DMS79 treated with DMSO at 0.1 percent for 48 hours (cell line): Measurements from ENCODE around the gene NBEAL1.
"Not testable (repeated sequence)": the region's sequence is repeated elsewhere in the genome, so short reads cannot be mapped to it uniquely, and the experiment has no call there.

Experiments used
- DNase-seq: peaks from one replicate; lab custom pipeline; 2025; lab: John Stamatoyannopoulos, UW

Gene NBEAL1

DNA sequence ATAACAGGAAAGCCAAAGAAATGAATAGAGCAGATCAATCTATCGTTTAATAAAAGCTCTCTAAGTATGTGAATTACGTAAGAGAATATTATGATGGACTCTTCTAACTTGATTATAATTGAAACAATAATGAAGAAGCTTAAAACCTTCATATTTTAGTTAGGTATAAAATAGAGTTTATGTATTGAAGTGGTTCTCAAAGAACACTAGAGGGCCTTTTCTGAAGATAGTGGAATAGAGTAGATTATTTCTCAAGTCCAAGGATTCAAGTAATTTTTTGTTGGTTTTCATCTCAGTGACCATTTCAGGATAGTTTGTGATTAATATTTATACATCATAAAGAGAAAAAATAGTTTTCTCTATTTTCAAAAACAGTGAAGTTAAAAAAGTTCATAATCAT is 97.7 kb downstream of the NBEAL1 start:
- no peak for DNase-seq

DNA sequence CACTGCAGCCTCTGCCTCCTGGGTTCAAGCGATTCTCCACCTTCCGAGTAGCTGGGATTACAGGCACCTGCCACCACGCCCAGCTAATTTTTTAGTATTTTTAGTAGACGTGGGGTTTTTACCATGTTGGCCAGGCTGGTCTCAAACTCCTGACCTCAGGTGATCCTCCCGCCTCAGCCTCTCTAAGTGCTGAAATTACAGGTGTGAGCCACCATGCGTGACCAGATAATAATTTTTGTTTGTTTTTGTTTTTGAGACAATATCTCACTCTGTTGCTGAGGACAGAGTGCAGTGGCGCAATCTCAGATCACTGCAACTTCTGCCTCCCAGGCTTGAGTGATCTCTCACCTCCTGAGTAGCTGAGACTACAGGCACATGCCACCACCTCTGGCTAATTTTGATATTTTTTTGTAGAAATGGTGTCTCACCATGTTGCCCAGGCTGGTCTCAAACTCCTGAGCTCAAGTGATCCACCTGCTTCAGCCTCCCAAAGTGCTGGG is 100.6 kb downstream of the NBEAL1 start:
- DNase-seq: not testable (repeated sequence)

DNA sequence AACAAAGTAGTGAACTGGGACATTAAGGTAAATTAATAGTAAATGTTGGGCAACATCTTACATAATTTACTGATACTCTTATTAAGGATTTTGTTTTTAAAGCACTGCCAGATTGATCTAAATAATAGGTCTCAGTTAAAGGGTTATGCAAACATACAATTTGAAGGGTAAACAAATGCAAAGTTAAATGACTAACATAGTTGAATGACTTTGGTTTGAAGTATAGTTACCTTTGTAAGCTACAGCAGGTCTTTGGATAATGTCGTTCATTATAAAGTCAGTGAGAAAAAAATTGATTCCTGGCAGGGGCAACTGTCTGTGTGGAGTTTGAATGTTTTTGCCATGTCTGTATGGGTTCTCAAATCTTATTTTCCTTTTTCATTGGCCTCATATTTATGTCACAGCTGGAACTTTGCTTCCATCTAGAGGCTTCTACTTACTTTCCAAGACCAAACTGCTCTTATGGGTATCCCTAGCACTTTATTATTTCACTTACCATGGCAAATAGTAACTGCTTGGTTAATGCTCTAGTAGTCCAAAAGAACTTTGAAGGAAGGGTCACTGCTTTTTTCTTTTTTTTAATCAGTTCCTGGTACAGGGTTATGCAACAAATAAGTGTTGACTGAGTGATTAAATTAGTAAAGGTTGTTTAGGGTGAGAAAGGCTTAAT is 107.8 kb downstream of the NBEAL1 start:
- no peak for DNase-seq

DNA sequence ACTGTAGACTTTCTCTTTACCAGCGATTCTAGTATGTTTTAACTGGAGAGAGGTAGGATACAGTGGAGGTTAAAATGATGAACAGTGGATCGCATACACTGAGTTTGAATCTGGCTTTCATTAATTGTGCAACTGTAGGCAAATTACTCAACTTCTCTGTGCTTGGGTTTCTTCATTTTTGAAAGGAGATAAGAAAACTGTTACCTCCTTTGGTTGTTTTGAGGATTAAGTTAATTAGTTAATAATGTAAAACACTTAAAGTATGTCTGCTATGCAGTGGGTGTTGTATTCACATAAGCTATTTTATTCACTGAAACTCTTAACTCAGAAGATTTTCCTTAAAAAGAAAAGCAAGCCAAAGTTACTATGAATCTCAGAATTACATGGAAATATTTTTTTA is 112.3 kb downstream of the NBEAL1 start:
- no peak for DNase-seq

DNA sequence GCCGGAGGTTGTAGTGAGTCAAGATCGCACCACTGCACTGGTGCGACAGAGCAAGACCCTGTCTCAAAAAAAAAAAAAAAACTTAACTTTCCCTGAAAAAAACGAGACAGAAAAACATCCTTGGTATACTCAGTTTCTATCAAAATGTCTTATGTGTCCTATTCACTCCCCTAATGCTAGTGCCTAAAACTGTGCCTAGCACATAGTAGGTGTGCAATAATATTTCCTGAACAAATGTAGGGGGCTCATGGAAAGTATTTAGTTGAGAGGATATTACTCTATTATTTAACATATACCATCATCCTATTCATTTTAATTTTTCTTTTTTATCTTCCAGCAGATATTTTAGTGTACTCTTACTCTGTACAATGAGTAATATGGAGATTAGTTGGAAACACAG is 120.4 kb downstream of the NBEAL1 start:
- DNase-seq: no peak

DNA sequence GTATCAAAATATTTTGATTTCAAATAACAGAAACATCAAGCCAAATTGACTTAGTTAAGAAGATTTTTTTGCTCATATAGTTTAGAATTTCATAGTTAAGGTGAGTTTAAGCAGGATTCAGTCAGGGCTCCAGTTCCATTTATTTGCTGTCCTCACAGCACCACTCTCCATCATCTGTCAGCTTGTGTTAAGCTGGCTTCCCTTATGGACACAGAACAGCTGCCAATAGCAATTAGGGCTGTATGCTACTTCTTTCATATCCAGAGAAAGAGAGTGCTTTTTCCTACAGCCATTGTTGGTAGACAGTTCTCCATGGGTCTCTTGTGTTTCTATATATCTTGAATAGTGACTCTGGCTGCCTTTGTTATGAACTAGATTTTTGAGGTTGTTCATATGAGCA is 128.7 kb downstream of the NBEAL1 start:
- DNase-seq: no peak

DNA sequence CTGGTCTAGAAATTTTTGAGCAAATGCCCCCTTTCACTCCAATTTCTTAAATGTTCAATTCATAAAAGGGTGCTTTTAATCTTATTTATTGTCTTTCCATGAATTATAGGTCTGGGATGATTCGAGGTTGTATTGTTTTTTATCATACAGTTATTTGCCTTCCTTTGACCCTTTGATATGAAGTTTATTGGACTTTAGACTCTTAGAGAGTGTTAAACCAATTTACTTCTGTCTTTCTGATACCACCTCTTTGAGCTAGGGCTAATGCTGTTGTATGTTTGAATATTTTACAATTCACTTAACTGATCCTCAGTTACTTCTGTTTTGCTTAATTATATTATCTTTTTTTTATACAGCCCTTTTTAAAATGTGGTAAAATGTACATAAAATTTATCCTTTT is 134.5 kb downstream of the NBEAL1 start:
- DNase-seq: no peak

DNA sequence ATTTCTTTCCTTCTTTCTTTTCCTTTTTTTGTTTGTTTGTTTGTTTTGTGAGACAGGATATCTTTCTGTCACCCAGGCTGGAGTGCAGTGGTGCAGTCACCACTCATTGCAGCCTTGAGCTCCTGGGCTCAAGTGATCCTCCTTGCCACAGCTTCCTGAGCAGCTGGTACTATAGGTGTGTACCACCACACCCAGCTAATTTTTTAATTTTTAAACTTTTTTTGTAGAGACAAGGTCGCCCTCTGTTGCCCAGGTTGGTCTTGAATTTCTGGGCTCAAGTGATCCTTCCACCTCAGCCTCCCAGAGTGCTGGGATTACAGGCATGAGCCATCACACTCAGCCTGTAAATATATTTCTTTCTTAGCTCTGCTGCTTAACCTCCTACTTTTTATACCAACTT is 140.7 kb downstream of the NBEAL1 start:
- no peak for DNase-seq

DNA sequence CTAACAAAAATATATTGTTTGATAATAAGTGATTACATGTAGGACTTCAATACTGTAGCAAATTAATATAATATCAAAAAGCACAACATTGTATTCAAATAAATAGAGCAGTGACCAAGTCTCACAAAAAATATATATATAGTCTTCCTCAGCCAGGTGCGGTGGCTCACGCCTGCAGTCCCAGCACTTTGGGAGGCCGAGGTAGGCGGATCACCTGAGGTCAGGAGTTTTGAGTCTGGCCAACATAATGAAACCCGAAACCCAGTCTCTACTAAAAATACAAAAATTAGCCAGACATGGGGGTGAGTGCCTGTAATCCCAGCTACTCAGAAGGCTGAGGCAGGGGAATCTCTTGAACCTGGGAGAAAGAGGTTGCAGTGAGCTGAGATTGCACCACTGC is 148.0 kb downstream of the NBEAL1 start:
- not testable (repeated sequence) for DNase-seq

DNA sequence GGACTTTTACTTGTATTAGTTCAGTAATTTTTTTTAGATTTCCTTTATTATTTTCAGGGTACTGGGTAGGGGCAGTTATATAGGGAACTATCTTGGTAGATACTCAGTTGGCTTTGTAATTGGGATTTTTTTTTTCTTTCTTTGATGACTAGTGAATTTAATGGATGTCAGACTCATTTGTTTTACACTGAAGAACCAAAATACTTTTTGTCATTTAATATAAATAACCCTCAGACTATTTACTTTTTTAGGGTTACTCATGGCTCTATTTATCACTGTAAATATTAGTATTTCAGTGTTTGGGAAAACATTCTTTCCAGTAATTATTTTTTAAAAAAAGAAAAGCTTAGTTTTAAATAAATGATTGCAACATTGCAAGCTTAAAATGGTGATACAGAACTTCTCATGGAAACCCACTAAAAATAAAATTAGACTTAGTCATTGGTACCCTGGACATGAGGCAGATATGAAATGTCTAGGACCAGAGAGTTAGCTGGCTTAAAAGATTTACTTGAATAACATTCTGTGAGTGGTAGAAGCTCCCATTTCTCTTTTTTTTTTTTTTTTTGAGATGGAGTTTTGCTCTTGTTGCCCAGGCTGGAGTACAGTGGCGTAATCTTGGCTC is 149.7 kb downstream of the NBEAL1 start:
- no peak for DNase-seq

DNA sequence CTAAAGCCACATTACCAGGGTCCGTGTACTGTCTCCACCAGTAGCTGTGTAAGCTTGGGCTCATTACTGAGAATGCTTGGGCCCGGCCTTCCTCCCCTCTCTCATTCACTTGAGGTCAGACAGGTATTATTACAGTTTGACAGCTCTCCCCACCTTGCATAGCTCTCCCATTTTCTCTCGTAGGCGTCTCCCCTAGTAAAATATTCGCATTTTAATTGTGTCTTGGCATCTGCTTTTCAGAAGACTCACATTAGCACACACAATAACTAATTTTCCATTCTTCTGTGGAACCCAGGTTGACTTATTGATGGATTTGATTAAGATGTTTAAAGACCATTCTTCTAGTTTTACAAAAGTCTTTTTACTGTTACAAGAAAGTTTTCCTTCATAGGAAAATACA is 153.1 kb downstream of the NBEAL1 start:
- DNase-seq: no peak

DNA sequence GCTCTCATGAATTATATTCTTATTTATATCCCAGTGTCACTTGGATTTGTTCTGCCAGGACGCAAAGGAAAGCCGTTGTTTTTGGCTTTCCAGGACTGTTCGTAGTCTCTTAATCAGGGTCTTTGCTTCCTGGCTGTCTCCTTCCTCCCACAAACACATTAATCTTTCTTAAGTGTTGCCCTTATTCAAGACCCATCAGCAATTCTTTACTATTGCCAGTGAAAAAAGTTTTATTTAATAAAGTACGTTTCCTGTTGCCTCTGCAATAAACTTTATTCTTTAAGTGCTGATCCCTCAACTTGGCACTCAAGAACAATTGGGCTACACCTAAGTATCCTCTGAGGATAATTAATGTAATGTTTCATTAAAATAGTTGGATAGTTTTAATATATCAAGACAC is 155.8 kb downstream of the NBEAL1 start:
- no peak for DNase-seq

DNA sequence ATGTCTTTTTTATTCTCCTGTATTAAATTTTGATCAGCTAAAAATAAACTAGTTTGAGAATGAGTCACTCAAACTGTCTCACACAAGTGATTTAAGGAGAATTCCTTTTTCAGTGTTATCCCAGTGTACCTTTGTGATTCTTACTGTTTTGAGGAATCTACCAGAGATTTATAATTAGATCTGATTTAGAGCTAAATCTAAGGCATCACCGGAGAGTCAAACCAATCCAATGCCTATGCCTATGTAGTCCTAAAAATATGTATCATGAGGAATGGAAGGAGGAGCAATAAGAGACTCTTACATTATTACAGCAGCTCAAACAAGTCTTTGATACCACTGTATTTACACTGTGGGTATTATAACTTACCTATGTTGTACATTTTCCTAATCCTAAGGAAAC is 160.7 kb downstream of the NBEAL1 start:
- DNase-seq: no peak

DNA sequence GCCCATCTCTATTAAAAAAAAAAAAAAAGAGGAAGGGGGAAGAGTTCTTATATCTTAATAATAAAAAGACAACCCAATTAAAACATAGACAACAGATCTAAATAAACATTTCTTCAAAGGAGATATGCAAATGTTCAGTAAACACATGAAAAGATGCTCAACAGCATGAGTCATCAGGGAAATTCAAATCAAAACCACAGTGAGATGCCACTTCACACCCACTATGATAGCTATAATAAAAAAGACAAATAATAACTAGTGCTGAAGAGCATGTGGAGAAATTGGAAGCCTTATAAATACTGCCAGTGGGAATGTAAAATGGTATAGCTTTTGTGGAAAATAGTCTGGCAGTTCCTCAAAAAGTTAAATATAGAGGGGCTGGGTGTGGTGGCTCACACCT is 162.7 kb downstream of the NBEAL1 start:
- no peak for DNase-seq

DNA sequence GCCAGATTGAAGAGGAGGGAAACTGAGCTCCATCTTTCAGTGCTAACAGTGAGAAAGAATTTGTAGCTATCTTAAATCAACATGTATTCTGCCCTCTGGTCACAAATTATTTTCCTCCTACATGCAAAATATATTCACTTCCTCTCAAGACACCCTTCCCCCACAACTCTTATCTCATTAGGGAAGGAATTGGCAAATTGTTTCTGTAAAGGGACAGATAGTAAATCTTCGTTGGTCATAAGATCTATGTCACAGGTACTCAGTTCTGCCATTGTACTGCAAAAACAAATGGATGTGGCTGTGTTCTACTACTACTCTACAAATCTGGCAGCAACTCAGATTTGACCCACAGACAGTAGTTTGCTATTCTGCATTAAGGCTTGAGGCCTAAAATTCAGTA is 171.2 kb downstream of the NBEAL1 start:
- DNase-seq: no peak

DNA sequence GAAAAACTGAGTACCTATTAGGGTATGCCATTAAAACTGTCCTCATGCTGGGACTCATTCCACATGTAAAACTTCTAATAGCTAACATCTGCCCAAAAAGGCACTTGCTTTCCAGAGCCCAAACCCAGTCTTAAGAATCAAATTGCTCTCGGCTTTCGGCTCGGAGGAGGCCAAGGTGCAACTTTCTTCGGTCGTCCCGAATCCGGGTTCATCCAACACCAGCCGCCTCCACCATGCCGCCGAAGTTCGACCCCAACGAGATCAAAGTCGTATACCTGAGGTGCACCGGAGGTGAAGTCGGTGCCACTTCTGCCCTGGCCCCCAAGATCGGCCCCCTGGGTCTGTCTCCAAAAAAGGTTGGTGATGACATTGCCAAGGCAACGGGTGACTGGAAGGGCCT is 175.9 kb downstream of the NBEAL1 start:
- not testable (repeated sequence) for DNase-seq

DNA sequence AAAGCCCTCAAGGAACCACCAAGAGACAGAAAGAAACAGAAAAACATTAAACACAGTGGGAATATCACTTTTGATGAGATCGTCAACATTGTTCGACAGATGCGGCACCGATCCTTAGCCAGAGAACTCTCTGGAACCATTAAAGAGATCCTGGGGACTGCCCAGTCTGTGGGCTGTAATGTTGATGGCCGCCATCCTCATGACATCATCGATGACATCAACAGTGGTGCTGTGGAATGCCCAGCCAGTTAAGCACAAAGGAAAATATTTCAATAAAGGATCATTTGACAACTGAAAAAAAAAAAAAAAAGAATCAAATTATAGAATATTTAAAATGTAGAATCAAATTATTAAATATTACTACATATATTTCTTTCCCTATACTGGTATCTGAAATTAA is 176.4 kb downstream of the NBEAL1 start:
- DNase-seq: not testable (repeated sequence)

DNA sequence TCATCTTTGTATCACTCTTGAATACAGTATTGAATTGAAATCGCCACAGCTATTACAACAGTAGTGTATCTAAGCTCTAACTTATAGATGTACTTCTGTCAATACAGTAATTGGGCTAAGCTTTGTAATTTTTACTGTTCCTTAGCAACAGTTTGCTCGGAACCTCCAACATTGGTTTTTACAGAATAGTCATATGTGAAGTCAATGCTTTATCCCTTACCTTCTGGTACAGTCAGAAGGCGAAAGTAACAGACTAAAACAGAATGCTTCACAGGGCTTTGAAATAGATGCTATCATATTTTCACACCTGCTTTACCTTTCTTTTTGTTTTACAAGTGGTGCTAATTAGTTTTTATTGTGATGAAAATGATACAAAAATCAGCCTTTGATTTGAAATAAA is 177.3 kb downstream of the NBEAL1 start:
- no peak for DNase-seq

DNA sequence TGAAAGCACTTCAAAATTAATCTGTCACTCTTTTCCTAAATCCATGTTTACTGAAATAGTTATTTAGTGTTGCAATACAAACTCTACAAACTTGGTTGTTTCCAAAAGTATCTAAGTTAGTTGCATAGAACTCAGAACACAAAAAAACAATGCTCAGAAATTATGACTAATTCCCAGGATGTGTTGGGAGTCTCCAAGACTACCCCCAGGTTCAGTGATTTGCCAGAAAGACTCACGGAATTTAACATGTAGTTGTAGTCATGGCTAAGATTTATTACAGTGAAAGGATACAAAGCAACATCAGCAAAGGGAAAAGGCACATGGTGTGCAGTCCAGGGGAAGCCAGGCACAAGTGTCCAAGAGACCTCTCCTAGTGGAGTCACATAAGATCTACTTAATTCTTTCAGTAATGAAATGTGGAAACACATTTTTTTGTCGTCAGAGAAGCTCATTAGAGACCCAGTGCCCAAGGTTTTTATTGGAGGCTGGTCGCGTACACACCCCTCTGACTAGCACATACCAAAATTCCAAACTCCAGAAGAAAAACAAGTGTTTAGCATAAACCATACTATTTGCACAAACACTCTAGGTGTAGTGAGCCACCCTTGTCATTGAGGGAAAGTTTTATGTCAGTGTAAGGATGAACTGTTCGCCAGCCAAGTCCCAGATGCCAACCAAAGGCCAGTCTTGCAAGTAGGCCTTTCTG is 180.8 kb downstream of the NBEAL1 start:
- DNase-seq: no peak

DNA sequence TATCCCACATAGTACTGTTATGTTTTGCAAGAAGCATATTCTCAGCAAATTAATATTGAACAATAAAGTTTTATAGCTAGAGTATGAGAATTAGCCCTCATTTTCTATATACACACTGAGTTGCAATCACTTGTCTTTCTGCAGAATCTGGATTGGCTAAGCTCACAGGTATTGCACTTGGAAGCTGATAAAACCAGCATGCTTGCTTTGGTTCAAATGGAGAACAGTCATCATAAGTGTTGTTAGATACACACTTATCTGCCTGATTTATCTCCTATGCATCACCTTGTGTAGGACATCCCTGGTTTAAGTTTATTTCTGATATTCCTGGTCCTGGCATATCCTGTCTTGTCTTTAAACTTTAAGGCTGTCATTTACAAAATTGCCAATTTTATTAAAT is 186.2 kb downstream of the NBEAL1 start:
- no peak for DNase-seq

DNA sequence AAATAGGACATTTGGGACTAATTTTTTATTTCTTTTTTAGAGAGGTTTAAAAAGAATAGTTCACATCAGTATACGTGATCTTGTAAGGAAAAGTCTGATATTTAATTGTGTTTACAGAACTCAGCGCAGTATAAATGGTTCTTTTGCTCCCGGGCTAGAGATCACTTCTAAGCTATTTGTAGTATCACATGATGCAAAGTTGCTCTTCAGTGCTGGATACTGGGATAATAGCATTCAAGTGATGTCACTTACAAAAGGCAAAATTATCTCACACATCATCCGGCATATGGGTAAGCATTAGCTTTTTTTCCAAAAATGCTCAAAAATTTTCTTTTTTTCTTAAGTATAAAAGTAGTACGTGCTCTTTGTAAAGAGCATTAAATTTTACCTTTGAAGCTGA is 186.8 kb downstream of the NBEAL1 start:
- DNase-seq: no peak

DNA sequence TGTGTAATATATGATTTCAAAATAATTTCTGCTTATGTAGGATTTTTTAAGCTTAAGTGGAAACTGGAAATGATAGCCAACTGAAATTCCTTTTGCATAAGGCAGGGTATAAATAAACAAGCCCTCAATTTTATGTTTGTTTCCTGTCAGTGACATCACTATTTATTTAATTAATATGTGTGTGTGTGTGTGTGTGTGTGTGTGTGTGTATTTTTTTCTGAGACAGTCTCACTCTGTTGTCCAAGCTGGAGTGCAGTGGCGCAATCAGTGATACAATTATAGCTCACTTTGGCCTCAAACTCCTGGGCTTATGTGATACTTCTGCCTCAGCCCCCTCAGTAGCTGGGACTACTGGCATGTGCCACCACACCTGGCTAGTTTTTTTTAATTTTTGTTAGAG is 194.9 kb downstream of the NBEAL1 start:
- DNase-seq: no peak

DNA sequence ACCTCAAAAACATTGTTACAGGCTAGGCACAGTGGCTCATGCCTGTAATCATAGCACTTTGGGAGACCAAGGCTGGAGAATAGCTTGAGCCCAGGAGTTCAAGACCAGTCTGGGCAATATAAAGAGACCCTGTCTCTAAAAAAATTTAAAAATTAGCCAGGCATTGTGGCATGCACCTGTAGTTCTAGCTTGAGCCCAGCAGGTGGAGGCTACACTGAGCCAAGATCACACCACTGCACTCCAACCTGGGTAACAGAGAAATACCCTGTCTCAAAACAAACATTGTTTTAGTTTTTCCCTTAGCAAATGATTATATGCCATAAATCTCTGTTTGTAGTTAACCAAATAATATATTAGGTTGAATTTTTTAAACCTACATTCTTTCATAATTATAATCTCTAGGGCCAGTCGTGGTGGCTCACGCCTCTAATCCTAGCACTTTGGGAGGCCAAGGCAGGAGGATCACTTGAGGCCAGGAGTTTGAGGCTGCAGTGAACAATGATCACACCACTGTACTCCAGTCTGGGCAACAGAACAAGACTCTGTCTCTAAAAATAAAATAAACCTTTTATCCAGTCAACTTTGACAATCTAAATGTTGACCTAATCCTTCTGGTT is 210.9 kb downstream of the NBEAL1 start:
- no peak for DNase-seq
